Loucy (cell line): ENCODE measurements around the gene LGR5.

ENCODE experiments used
- H2AFZ ChIP-seq: fragments of 200-600 bp; sonication (generic); 2 replicates; pipeline ENCODE4 v1.6.0; 2016; ENCODE audit warnings: antibody characterized with exemption, mild to moderate bottlenecking, low read length, moderate library complexity
- H3F3A ChIP-seq: fragments of 200-600 bp; 2 replicates; pipeline ENCODE4 v1.6.0; 2016; ENCODE audit warnings: antibody characterized with exemption, low read depth, mild to moderate bottlenecking
- H3K27me3 ChIP-seq: fragments of 200-600 bp; sonication (generic); 2 replicates; pipeline ENCODE4 v1.6.1; 2014; ENCODE audit warnings: low read length, mild to moderate bottlenecking; ENCODE audit not compliant: insufficient read depth, poor library complexity, severe bottlenecking
- H3K36me3 ChIP-seq: fragments of 200-600 bp; sonication (generic); 2 replicates; pipeline ENCODE4 v1.6.1; 2016; ENCODE audit warnings: low read length; ENCODE audit not compliant: insufficient read depth
- H3K4me1 ChIP-seq: fragments of 200-600 bp; sonication (generic); 2 replicates; pipeline ENCODE4 v1.5.1; 2014; ENCODE audit warnings: low read length, mild to moderate bottlenecking; ENCODE audit not compliant: insufficient read depth, poor library complexity, severe bottlenecking
- H3K4me2 ChIP-seq: fragments of 200-600 bp; sonication (generic); 2 replicates; pipeline ENCODE4 v1.6.0; 2014; ENCODE audit warnings: antibody characterized with exemption, low read length, low read depth, mild to moderate bottlenecking; ENCODE audit not compliant: poor library complexity, severe bottlenecking
- H3K4me3 ChIP-seq: fragments of 200-600 bp; sonication (generic); 2 replicates; pipeline ENCODE4 v1.5.1; 2014; ENCODE audit warnings: low read length, mild to moderate bottlenecking, mixed read lengths; ENCODE audit not compliant: poor library complexity, severe bottlenecking
- H3K79me2 ChIP-seq: fragments of 200-600 bp; sonication (generic); 2 replicates; pipeline ENCODE4 v1.6.1; 2014; ENCODE audit warnings: low read length; ENCODE audit not compliant: insufficient read depth
- H3K9ac ChIP-seq: fragments of 200-600 bp; sonication (generic); 2 replicates; pipeline ENCODE4 v1.6.0; 2014; ENCODE audit warnings: mild to moderate bottlenecking, low read depth, low read length, moderate library complexity; ENCODE audit not compliant: poor library complexity, severe bottlenecking
- H3K9me2 ChIP-seq: fragments of 200-600 bp; sonication (generic); replicated peaks from 2 replicates; pipeline ENCODE4 v1.6.1; 2016; ENCODE audit warnings: low read depth, low read length, mixed read lengths
- H3K9me3 ChIP-seq: fragments of 200-600 bp; sonication (generic); 2 replicates; pipeline ENCODE4 v1.6.1; 2014; ENCODE audit warnings: mild to moderate bottlenecking, antibody characterized with exemption, low read length, low read depth; ENCODE audit not compliant: insufficient read depth
- H4K20me1 ChIP-seq: fragments of 200-600 bp; sonication (generic); 2 replicates; pipeline ENCODE4 v1.6.0; 2014; ENCODE audit warnings: antibody characterized with exemption, low read length, mild to moderate bottlenecking; ENCODE audit not compliant: insufficient read depth, poor library complexity, severe bottlenecking
- CTCF ChIP-seq: fragments of 200-600 bp; sonication (generic); conservative IDR thresholded peaks from 2 replicates; pipeline ENCODE4 v1.5.1; 2014; ENCODE audit warnings: mild to moderate bottlenecking, antibody characterized with exemption, low read length
- EZH2phosphoT487 ChIP-seq: fragments of 200-600 bp; IDR thresholded peaks from 2 replicates; pipeline ENCODE4 v1.6.1; 2018; ENCODE audit warnings: antibody characterized with exemption, mild to moderate bottlenecking, moderate library complexity, borderline replicate concordance

LGR5 gene

GRCh38 chr12:71548893-71549292 lies 109.3 kb downstream of the LGR5 start:
- TF ChIP-seq EZH2phosphoT487 (no peak), CTCF (no peak)

GRCh38 chr12:71551529-71551928 lies 111.9 kb downstream of the LGR5 start:
- Histone ChIP-seq H3K9me3 (no peaks in the 10 kb centered on the region), H3K4me1 (peaks cover 5% of the 10 kb centered on the region), H3K9me2 (no peaks in the 10 kb centered on the region), H3K27me3 (no peaks in the 10 kb centered on the region), H3K4me3 (no peak overlapping the region), H3K9ac (no peak overlapping the region), H3K36me3 (no peaks in the 10 kb centered on the region), H4K20me1 (no peaks in the 10 kb centered on the region), H3K79me2 (no peaks in the 10 kb centered on the region), H3F3A (no peaks in the 10 kb centered on the region), H2AFZ (no peak overlapping the region; the same call in 1 of the 2 replicates), H3K4me2 (no peak overlapping the region)
- TF ChIP-seq CTCF, result peak; percentile 89
- TF ChIP-seq EZH2phosphoT487, result no peak

More at GRCh38 chr12:71548893-71549292, 109.3 kb downstream of the LGR5 start:
- Histone ChIP-seq H3K27me3 (no peaks in the 10 kb centered on the region), H2AFZ (no peak overlapping the region), H3K9ac (no peak overlapping the region), H3K4me3 (no peak overlapping the region), H3K79me2 (no peaks in the 10 kb centered on the region), H3F3A (no peaks in the 10 kb centered on the region), H4K20me1 (no peaks in the 10 kb centered on the region), H3K36me3 (no peaks in the 10 kb centered on the region), H3K9me3 (no peaks in the 10 kb centered on the region), H3K9me2 (no peaks in the 10 kb centered on the region), H3K4me2 (no peak overlapping the region), H3K4me1 (peaks cover 8% of the 10 kb centered on the region)

- Histone ChIP-seq H3F3A (no peaks in the 10 kb centered on the region), H2AFZ (no peak overlapping the region), H3K9me3 (no peaks in the 10 kb centered on the region), H3K79me2 (no peaks in the 10 kb centered on the region), H4K20me1 (no peaks in the 10 kb centered on the region), H3K4me3 (no peak overlapping the region), H3K9ac (no peak overlapping the region), H3K9me2 (no peaks in the 10 kb centered on the region), H3K4me2 (no peak overlapping the region), H3K27me3 (no peaks in the 10 kb centered on the region), H3K4me1 (peaks cover 4% of the 10 kb centered on the region), H3K36me3 (no peaks in the 10 kb centered on the region)
- no peak for TF ChIP-seq EZH2phosphoT487
- TF ChIP-seq CTCF, result no peak
These were observed 113.3 kb downstream of the LGR5 start for GRCh38 chr12:71552728-71553501.
